WTC11 (cell line): ENCODE results near the gene TMEM60. TPM values are rescaled to one million over a fixed set of nuclear protein-coding genes. Genes with fewer than 3 reads are reported as not detected.

Experiments
- ATAC-seq: fragments of 200-7000 bp; cut with Tn5 transposase; 2 replicates; pipeline ENCODE4 v1.10.0; 2021; ENCODE audit warnings: mild to moderate bottlenecking, moderate library complexity
- CTCF ChIA-PET: fragments of 300-600 bp; sonication (Branson Sonifier 250); formaldehyde crosslinking; loops from one replicate; lab custom pipeline; 2021; ENCODE audit warnings: antibody characterized with exemption; lab: Charles Lee
- POLR2A ChIA-PET: fragments of 350-600 bp; sonication (Branson Sonifier 250); formaldehyde crosslinking; loops from one replicate; lab custom pipeline; 2021; ENCODE audit warnings: antibody characterized with exemption; lab: Charles Lee
- DNase-seq: peaks from one replicate; pipeline ENCODE4 v3.0.0; 2021; ENCODE audit warnings: low spot score
- H3K27ac Mint-ChIP-seq: 2 replicates; pipeline ENCODE4 v1.8.0; 2021; ENCODE audit warnings: mixed read lengths
- H3K27me3 Mint-ChIP-seq: 2 replicates; pipeline ENCODE4 v1.8.0; 2021; ENCODE audit warnings: low read depth, mild to moderate bottlenecking, moderate library complexity, mixed read lengths
- H3K36me3 Mint-ChIP-seq: 2 replicates; pipeline ENCODE4 v1.8.0; 2021; ENCODE audit warnings: mixed read lengths
- H3K4me1 Mint-ChIP-seq: 2 replicates; pipeline ENCODE4 v1.8.0; 2022; ENCODE audit warnings: mixed read lengths
- H3K4me3 Mint-ChIP-seq: 2 replicates; pipeline ENCODE4 v1.8.0; 2021; ENCODE audit warnings: mild to moderate bottlenecking, moderate library complexity, mixed read lengths
- H3K9me3 Mint-ChIP-seq: 2 replicates; pipeline ENCODE4 v1.8.0; 2021; ENCODE audit warnings: mixed read lengths
- ARID4B ChIP-seq: sonication (generic); formaldehyde crosslinking; IDR thresholded peaks from 2 replicates; pipeline ENCODE4 v1.8.0; 2023; ENCODE audit warnings: missing genetic modification reagents, mild to moderate bottlenecking, borderline replicate concordance
- CREB1 ChIP-seq: sonication (generic); formaldehyde crosslinking; IDR thresholded peaks from 2 replicates; pipeline ENCODE4 v1.8.0; 2023; ENCODE audit warnings: mild to moderate bottlenecking, missing genetic modification reagents
- CREM ChIP-seq: sonication (generic); formaldehyde crosslinking; IDR thresholded peaks from 2 replicates; pipeline ENCODE4 v1.8.1; 2022; ENCODE audit warnings: mild to moderate bottlenecking, missing genetic modification reagents, moderate library complexity
- CTCF ChIP-seq: fragments of 200-600 bp; IDR thresholded peaks from 2 replicates; pipeline ENCODE4 v1.8.0; 2022; ENCODE audit warnings: antibody characterized with exemption
- EMX1 ChIP-seq: fragments of 250-450 bp; sonication (Bioruptor Pico); IDR thresholded peaks from 2 replicates; pipeline ENCODE4 v1.8.0; 2021; ENCODE audit warnings: mild to moderate bottlenecking
- FOXK1 ChIP-seq: sonication (generic); formaldehyde crosslinking; IDR thresholded peaks from 2 replicates; pipeline ENCODE4 v1.8.0; 2022; ENCODE audit warnings: mild to moderate bottlenecking, moderate library complexity, missing genetic modification reagents
- FOXP1 ChIP-seq: sonication (generic); formaldehyde crosslinking; IDR thresholded peaks from 2 replicates; pipeline ENCODE4 v1.8.0; 2022; ENCODE audit warnings: missing genetic modification reagents, mild to moderate bottlenecking, moderate library complexity, borderline replicate concordance
- GTF2I ChIP-seq: fragments of 250-450 bp; sonication (Bioruptor Pico); conservative IDR thresholded peaks from 2 replicates; pipeline ENCODE4 v1.4.0; 2021; ENCODE audit warnings: mild to moderate bottlenecking
- HMGXB4 ChIP-seq: sonication (generic); formaldehyde crosslinking; IDR thresholded peaks from 2 replicates; pipeline ENCODE4 v1.8.1; 2023; ENCODE audit warnings: mild to moderate bottlenecking, moderate library complexity, missing genetic modification reagents
- MYBL2 ChIP-seq: sonication (generic); formaldehyde crosslinking; IDR thresholded peaks from 2 replicates; pipeline ENCODE4 v1.8.1; 2023; ENCODE audit warnings: mild to moderate bottlenecking, moderate library complexity, missing genetic modification reagents
- NFYB ChIP-seq: sonication (generic); formaldehyde crosslinking; conservative IDR thresholded peaks from 2 replicates; pipeline ENCODE4 v1.8.0; 2022; ENCODE audit warnings: low read depth, missing genetic modification reagents
- SMAD4 ChIP-seq: sonication (generic); formaldehyde crosslinking; IDR thresholded peaks from 2 replicates; pipeline ENCODE4 v1.8.0; 2022; ENCODE audit warnings: mild to moderate bottlenecking, missing genetic modification reagents
- TCF7 ChIP-seq: sonication (generic); formaldehyde crosslinking; IDR thresholded peaks from 2 replicates; pipeline ENCODE4 v1.8.0; 2022; ENCODE audit warnings: mild to moderate bottlenecking, low read depth, missing genetic modification reagents, moderate library complexity
- TEAD4 ChIP-seq: sonication (generic); formaldehyde crosslinking; IDR thresholded peaks from 2 replicates; pipeline ENCODE4 v1.8.0; 2022; ENCODE audit warnings: mild to moderate bottlenecking, missing genetic modification reagents
- USF2 ChIP-seq: sonication (generic); formaldehyde crosslinking; IDR thresholded peaks from 2 replicates; pipeline ENCODE4 v1.8.1; 2023; ENCODE audit warnings: mild to moderate bottlenecking, missing genetic modification reagents, moderate library complexity
- ZNF121 ChIP-seq: sonication (generic); formaldehyde crosslinking; IDR thresholded peaks from 2 replicates; pipeline ENCODE4 v1.8.0; 2023; ENCODE audit warnings: missing genetic modification reagents
- ZNF219 ChIP-seq: sonication (generic); formaldehyde crosslinking; IDR thresholded peaks from 2 replicates; pipeline ENCODE4 v1.8.0; 2023; ENCODE audit warnings: missing genetic modification reagents, mild to moderate bottlenecking, borderline replicate concordance
- total RNA-seq: library from RNA; stranded (reverse); gene quantifications from 3 replicates; pipeline ENCODE4 v1.2.3, GENCODE V29; 2021
- TF ChIP-seq, protein P1 (sequence below): sonication (generic); formaldehyde crosslinking; IDR thresholded peaks from 2 replicates; pipeline ENCODE4 v1.8.0; 2023; ENCODE audit warnings: mild to moderate bottlenecking, missing genetic modification reagents

TMEM60 gene
- total RNA-seq, 1 experiment from 2014 or later = 21.5 TPM

- DNase-seq = no peak
- Mint-ChIP-seq H3K27ac (no peak overlapping the region), H3K27me3 (no peaks in the 10 kb centered on the region), H3K9me3 (peaks cover 2% of the 10 kb centered on the region), H3K4me3 (no peak overlapping the region), H3K36me3 (no peaks in the 10 kb centered on the region), H3K4me1 (peaks cover 4% of the 10 kb centered on the region)
- CTCF ChIA-PET = no interaction called here
- POLR2A ChIA-PET = interaction anchor here (0.6 kb wide), 1 partner anchor 18 kb away, joined by 4 read pairs; no protein-coding TSS in a partner anchor
- TF ChIP-seq NFYB (no peak), HMGXB4 (CRISPR knock-in tag) (no peak), FOXK1 (CRISPR knock-in tag) (no peak), ZNF121 (CRISPR knock-in tag) (no peak), ZNF219 (CRISPR knock-in tag) (no peak)
- TF ChIP-seq, protein P1, sequence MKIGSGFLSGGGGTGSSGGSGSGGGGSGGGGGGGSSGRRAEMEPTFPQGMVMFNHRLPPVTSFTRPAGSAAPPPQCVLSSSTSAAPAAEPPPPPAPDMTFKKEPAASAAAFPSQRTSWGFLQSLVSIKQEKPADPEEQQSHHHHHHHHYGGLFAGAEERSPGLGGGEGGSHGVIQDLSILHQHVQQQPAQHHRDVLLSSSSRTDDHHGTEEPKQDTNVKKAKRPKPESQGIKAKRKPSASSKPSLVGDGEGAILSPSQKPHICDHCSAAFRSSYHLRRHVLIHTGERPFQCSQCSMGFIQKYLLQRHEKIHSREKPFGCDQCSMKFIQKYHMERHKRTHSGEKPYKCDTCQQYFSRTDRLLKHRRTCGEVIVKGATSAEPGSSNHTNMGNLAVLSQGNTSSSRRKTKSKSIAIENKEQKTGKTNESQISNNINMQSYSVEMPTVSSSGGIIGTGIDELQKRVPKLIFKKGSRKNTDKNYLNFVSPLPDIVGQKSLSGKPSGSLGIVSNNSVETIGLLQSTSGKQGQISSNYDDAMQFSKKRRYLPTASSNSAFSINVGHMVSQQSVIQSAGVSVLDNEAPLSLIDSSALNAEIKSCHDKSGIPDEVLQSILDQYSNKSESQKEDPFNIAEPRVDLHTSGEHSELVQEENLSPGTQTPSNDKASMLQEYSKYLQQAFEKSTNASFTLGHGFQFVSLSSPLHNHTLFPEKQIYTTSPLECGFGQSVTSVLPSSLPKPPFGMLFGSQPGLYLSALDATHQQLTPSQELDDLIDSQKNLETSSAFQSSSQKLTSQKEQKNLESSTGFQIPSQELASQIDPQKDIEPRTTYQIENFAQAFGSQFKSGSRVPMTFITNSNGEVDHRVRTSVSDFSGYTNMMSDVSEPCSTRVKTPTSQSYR (CRISPR knock-in tag) = no peak
- ATAC-seq = no peak
Measured at GRCh38 chr7:77830649-77831355, 32.6 kb upstream of the TMEM60 start.

- no peak overlapping the region for H3K4me3 Mint-ChIP-seq
- TF ChIP-seq MYBL2 (no peak), GTF2I (CRISPR knock-in tag) (no peak), SMAD4 (CRISPR knock-in tag) (no peak), TEAD4 (CRISPR knock-in tag) (no peak), ARID4B (CRISPR knock-in tag) (no peak)
- TF ChIP-seq, all 79 proteins: peak for 0
- Mint-ChIP-seq H3K9me3 (peaks cover 23% of the 10 kb centered on the region), H3K27me3 (no peaks in the 10 kb centered on the region), H3K36me3 (0 out of 2 replicates have a peak, but pooled peaks cover 2% of the 10 kb centered on the region), H3K4me1 (no peaks in the 10 kb centered on the region), H3K27ac (no peak overlapping the region)
- no peak for DNase-seq
- POLR2A ChIA-PET = interaction anchor here (0.5 kb wide), 1 partner anchor 86 kb away, joined by 3 read pairs; no protein-coding TSS in a partner anchor
- CTCF ChIA-PET = no interaction called here
- no peak for ATAC-seq
Measured at GRCh38 chr7:77827999-77828398, 29.8 kb upstream of the TMEM60 start.

GRCh38 chr7:77826300-77826699 lies 28.1 kb upstream of the TMEM60 start:
- ChIA-PET CTCF (no interaction called here), POLR2A (no interaction called here)
- Mint-ChIP-seq H3K4me3 (no peak overlapping the region), H3K27ac (no peak overlapping the region), H3K4me1 (0 out of 2 replicates have a peak, but pooled peaks cover 4% of the 10 kb centered on the region), H3K27me3 (no peaks in the 10 kb centered on the region), H3K9me3 (peaks cover 31% of the 10 kb centered on the region), H3K36me3 (peaks cover 10% of the 10 kb centered on the region)
- no peak for ATAC-seq
- DNase-seq = no peak
- TF ChIP-seq FOXP1 (CRISPR knock-in tag) (no peak), ZNF121 (CRISPR knock-in tag) (no peak), CTCF (no peak), CREB1 (CRISPR knock-in tag) (no peak), CREM (CRISPR knock-in tag) (no peak), EMX1 (no peak), TCF7 (CRISPR knock-in tag) (no peak), USF2 (no peak)
